SK-N-SH treated with all-trans-retinoic acid at 6 μM for 48 hours (cell line): ENCODE results near the gene CLEC16A.
A peak's percentile ranks its signal among the peaks of the same experiment; 100 is the strongest.

Experiments used
- ATAC-seq: fragments of 200-7000 bp; cut with Tn5 transposase; 3 replicates; pipeline ENCODE4 v1.9.1; 2020; ENCODE audit warnings: mild to moderate bottlenecking, moderate library complexity
- ARNTL ChIP-seq: fragments of 450-650 bp; formaldehyde crosslinking; IDR thresholded peaks from 2 replicates; pipeline ENCODE4 v1.5.0; 2020; ENCODE audit warnings: low read depth, mild to moderate bottlenecking, moderate library complexity, borderline replicate concordance
- BACH2 ChIP-seq: fragments of 250-450 bp; sonication (Bioruptor Pico); IDR thresholded peaks from 2 replicates; pipeline ENCODE4 v1.9.0; 2021; ENCODE audit warnings: mild to moderate bottlenecking, borderline replicate concordance
- CSDC2 ChIP-seq: fragments of 250-450 bp; sonication (Bioruptor Pico); IDR thresholded peaks from 2 replicates; pipeline ENCODE4 v1.5.0; 2020; ENCODE audit warnings: mild to moderate bottlenecking, moderate library complexity
- CSRNP3 ChIP-seq: fragments of 250-450 bp; sonication (Bioruptor Pico); IDR thresholded peaks from 2 replicates; pipeline ENCODE4 v1.5.1; 2021; ENCODE audit warnings: mild to moderate bottlenecking, moderate library complexity
- ESRRG ChIP-seq: fragments of 250-450 bp; sonication (Bioruptor Pico); IDR thresholded peaks from 2 replicates; pipeline ENCODE4 v1.6.1; 2021; ENCODE audit warnings: mild to moderate bottlenecking
- GLIS3 ChIP-seq: fragments of 250-450 bp; sonication (Bioruptor Pico); IDR thresholded peaks from 2 replicates; pipeline ENCODE4 v1.5.0; 2020; ENCODE audit warnings: mild to moderate bottlenecking, moderate library complexity
- ISL1 ChIP-seq: fragments of 250-450 bp; sonication (Bioruptor Pico); IDR thresholded peaks from 2 replicates; pipeline ENCODE4 v2.1.2; 2022; ENCODE audit warnings: mild to moderate bottlenecking, moderate library complexity
- OSR1 ChIP-seq: fragments of 250-450 bp; sonication (Bioruptor Pico); IDR thresholded peaks from 2 replicates; pipeline ENCODE4 v1.8.0; 2022; ENCODE audit warnings: moderate library complexity, mild to moderate bottlenecking, inconsistent platforms
- POU6F1 ChIP-seq: fragments of 250-450 bp; sonication (Bioruptor Pico); IDR thresholded peaks from 2 replicates; pipeline ENCODE4 v1.8.0; 2021; ENCODE audit warnings: low read depth, mild to moderate bottlenecking, moderate library complexity, borderline replicate concordance
- PPARA ChIP-seq: fragments of 250-450 bp; sonication (Bioruptor Pico); IDR thresholded peaks from 2 replicates; pipeline ENCODE4 v1.5.0; 2020; ENCODE audit warnings: mild to moderate bottlenecking, borderline replicate concordance
- RARB ChIP-seq: fragments of 250-450 bp; sonication (Bioruptor Pico); IDR thresholded peaks from 2 replicates; pipeline ENCODE4 v1.8.0; 2021; ENCODE audit warnings: mild to moderate bottlenecking, moderate library complexity
- SNAI2 ChIP-seq: fragments of 250-450 bp; sonication (Bioruptor Pico); IDR thresholded peaks from 2 replicates; pipeline ENCODE4 v1.5.0; 2020; ENCODE audit warnings: mild to moderate bottlenecking, moderate library complexity
- TCF4 ChIP-seq: fragments of 250-450 bp; sonication (Bioruptor Pico); IDR thresholded peaks from 2 replicates; pipeline ENCODE4 v1.8.0; 2021; ENCODE audit warnings: mild to moderate bottlenecking, moderate library complexity, borderline replicate concordance
- TOX ChIP-seq: fragments of 250-450 bp; sonication (Bioruptor Pico); IDR thresholded peaks from 2 replicates; pipeline ENCODE4 v1.8.0; 2021; ENCODE audit warnings: mild to moderate bottlenecking, moderate library complexity, borderline replicate concordance
- ZC3H10 ChIP-seq: fragments of 250-450 bp; sonication (Bioruptor Pico); IDR thresholded peaks from 2 replicates; pipeline ENCODE4 v1.5.1; 2021; ENCODE audit warnings: mild to moderate bottlenecking, moderate library complexity
- ZFP3 ChIP-seq: fragments of 250-450 bp; sonication (Bioruptor Pico); IDR thresholded peaks from 2 replicates; pipeline ENCODE4 v1.5.0; 2020; ENCODE audit warnings: mild to moderate bottlenecking, moderate library complexity
- ZNF70 ChIP-seq: fragments of 450-650 bp; formaldehyde crosslinking; IDR thresholded peaks from 2 replicates; pipeline ENCODE4 v1.5.0; 2020; ENCODE audit warnings: mild to moderate bottlenecking, moderate library complexity
- ZNF8 ChIP-seq: fragments of 450-650 bp; formaldehyde crosslinking; IDR thresholded peaks from 2 replicates; pipeline ENCODE4 v1.5.0; 2020; ENCODE audit warnings: mild to moderate bottlenecking, moderate library complexity
- TF ChIP-seq, protein P1 (sequence below): fragments of 250-450 bp; sonication (Bioruptor Pico); IDR thresholded peaks from 2 replicates; pipeline ENCODE4 v1.8.0; 2020; ENCODE audit warnings: mild to moderate bottlenecking, moderate library complexity, borderline replicate concordance
- TF ChIP-seq, protein P2 (sequence below): fragments of 250-450 bp; sonication (Bioruptor Pico); IDR thresholded peaks from 2 replicates; pipeline ENCODE4 v1.5.0; 2020; ENCODE audit warnings: mild to moderate bottlenecking, moderate library complexity

CLEC16A gene

DNA sequence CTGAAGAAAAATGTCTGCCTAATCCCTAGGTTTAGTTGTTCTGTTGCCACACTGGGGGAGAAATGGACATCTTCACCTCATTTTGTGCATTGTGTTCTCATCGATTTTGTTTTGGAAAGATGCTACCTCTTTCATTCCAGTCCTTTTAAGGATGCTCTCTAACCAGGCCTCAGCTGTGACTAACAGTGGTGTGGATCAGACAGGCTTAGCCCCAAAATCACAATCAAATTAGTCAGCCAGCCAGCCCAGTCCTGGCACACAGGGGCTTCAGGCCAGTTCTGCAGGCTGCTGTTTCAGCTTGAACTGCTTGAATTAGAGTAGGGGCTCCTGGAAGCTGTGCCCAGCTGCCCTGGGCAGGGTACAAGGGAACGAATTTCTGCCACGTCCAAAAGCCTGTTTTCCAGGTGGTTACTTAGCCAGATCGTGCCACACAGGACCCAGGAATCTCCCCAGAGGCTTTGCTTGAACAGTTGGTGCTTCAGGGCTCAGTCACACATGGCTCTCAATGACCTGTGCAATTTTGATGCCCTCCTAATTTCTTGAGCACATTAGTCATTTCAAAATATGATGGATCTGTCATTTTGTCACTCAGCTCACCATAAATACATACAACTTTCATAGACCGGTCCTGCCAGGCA is 60.7 kb downstream of the CLEC16A start:
- no peak for TF ChIP-seq ZNF70 (CRISPR knock-in tag)
- no peak for TF ChIP-seq PPARA (CRISPR knock-in tag)
- no peak for TF ChIP-seq ZC3H10 (CRISPR knock-in tag)
- TF ChIP-seq, protein P1, sequence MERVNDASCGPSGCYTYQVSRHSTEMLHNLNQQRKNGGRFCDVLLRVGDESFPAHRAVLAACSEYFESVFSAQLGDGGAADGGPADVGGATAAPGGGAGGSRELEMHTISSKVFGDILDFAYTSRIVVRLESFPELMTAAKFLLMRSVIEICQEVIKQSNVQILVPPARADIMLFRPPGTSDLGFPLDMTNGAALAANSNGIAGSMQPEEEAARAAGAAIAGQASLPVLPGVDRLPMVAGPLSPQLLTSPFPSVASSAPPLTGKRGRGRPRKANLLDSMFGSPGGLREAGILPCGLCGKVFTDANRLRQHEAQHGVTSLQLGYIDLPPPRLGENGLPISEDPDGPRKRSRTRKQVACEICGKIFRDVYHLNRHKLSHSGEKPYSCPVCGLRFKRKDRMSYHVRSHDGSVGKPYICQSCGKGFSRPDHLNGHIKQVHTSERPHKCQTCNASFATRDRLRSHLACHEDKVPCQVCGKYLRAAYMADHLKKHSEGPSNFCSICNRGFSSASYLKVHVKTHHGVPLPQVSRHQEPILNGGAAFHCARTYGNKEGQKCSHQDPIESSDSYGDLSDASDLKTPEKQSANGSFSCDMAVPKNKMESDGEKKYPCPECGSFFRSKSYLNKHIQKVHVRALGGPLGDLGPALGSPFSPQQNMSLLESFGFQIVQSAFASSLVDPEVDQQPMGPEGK: no peak
- no peak for TF ChIP-seq POU6F1 (CRISPR knock-in tag)
- TF ChIP-seq ESRRG (CRISPR knock-in tag): no peak
- TF ChIP-seq, protein P2, sequence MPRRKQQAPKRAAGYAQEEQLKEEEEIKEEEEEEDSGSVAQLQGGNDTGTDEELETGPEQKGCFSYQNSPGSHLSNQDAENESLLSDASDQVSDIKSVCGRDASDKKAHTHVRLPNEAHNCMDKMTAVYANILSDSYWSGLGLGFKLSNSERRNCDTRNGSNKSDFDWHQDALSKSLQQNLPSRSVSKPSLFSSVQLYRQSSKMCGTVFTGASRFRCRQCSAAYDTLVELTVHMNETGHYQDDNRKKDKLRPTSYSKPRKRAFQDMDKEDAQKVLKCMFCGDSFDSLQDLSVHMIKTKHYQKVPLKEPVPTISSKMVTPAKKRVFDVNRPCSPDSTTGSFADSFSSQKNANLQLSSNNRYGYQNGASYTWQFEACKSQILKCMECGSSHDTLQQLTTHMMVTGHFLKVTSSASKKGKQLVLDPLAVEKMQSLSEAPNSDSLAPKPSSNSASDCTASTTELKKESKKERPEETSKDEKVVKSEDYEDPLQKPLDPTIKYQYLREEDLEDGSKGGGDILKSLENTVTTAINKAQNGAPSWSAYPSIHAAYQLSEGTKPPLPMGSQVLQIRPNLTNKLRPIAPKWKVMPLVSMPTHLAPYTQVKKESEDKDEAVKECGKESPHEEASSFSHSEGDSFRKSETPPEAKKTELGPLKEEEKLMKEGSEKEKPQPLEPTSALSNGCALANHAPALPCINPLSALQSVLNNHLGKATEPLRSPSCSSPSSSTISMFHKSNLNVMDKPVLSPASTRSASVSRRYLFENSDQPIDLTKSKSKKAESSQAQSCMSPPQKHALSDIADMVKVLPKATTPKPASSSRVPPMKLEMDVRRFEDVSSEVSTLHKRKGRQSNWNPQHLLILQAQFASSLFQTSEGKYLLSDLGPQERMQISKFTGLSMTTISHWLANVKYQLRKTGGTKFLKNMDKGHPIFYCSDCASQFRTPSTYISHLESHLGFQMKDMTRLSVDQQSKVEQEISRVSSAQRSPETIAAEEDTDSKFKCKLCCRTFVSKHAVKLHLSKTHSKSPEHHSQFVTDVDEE (CRISPR knock-in tag): no peak
- no peak for TF ChIP-seq OSR1 (CRISPR knock-in tag)
- no peak for TF ChIP-seq TOX (CRISPR knock-in tag)
- TF ChIP-seq GLIS3 (CRISPR knock-in tag): no peak
- TF ChIP-seq CSRNP3 (CRISPR knock-in tag): no peak
- ATAC-seq: peak; percentile 59

DNA sequence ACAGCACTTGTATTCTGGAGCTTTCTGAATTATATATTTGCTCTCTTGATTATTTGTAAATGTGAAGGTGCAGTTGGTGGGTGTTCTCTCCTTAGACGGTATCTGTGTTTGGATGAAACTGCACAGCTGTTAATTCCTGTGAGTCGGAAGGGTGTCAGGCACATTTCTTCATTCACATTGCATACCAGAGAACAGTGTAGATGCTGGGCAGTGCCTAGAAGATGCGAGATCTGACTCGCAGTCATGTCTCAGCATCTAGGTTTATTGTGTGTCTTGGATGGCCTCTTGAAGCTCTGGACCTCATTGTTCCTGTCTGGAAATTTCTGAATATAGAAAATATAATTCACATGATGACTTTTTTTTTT is 61.2 kb downstream of the CLEC16A start:
- ATAC-seq: peak; percentile 63

DNA sequence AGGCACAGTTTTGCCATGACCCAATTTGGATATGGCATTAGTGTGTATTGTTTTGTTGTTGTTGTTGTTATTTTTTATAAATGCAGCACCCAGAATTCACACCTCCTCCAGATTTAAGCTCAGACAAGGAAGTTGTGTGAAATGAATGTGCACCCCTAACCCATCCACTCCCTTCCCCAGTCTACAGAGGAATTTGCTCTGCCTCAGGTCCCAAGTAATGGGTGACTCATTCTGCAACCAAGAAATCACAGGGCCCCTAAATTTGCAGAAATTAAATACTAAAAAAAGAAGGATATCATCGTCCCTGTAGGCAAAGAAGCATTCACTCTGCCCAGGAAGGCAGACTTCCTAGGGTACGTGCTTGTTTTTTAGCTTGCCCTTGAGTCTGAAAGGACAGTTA is 62.3 kb downstream of the CLEC16A start:
- ATAC-seq: peak; percentile 31; the same call in 2 of the 3 replicates
- no peak for TF ChIP-seq ZNF70 (CRISPR knock-in tag)
- TF ChIP-seq CSDC2 (CRISPR knock-in tag): no peak
- no peak for TF ChIP-seq POU6F1 (CRISPR knock-in tag)

More for the DNA sequence above, 61.2 kb downstream of the CLEC16A start:
- no peak for TF ChIP-seq GLIS3 (CRISPR knock-in tag)
- TF ChIP-seq ZC3H10 (CRISPR knock-in tag): no peak

DNA sequence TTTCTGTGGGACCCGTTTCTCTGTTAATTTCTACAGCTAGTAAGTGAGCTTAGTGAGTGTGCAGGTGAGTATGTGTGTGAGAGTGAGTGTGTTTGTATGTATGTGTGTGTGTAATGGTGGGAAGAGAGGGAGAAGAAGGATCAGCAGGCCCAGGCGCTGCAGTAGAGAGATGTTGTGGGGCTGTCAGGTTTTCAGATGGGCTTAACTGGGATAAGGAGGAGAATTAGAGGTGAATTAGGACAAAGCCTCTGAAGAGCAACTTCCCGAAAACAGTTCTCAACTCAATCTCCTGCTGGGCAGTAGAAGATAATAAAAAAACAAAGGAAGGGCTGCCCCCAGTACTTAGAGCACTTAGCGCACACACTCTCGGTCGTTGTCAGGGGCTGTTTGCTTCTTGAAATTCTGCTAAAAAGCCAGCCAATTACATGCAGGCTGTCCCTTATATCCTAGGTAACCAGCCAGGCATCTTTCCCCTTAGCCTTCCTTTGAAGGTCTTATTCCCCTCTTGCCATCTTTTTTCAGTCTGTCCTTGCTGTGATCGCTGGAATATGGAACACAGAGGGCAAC is 63.4 kb downstream of the CLEC16A start:
- TF ChIP-seq OSR1 (CRISPR knock-in tag) (no peak), TOX (CRISPR knock-in tag) (no peak), ESRRG (CRISPR knock-in tag) (no peak), ZNF70 (CRISPR knock-in tag) (no peak), ZC3H10 (CRISPR knock-in tag) (no peak), CSDC2 (CRISPR knock-in tag) (no peak), BACH2 (CRISPR knock-in tag) (no peak), RARB (CRISPR knock-in tag) (no peak), ZNF8 (CRISPR knock-in tag) (no peak), TCF4 (CRISPR knock-in tag) (no peak), SNAI2 (CRISPR knock-in tag) (no peak), ZFP3 (CRISPR knock-in tag) (no peak), ARNTL (CRISPR knock-in tag) (no peak), ISL1 (no peak), PPARA (CRISPR knock-in tag) (no peak)
- TF ChIP-seq, protein P2 (CRISPR knock-in tag): no peak
- no peak for ATAC-seq
